Measurements from ENCODE around the gene GPR22.

- no peak for TF ChIP-seq SPI1 (IDR thresholded peaks at IDR 0.05; ENCODE audit: borderline replicate concordance, low read depth)
- no peak for TF ChIP-seq CTCF (IDR thresholded peaks at IDR 0.05; ENCODE audit: insufficient read depth, low read length)
- no peak for TF ChIP-seq GABPA (IDR thresholded peaks at IDR 0.05; ENCODE audit: low read depth)
These were observed 5.1 kb upstream of the GPR22 start for GRCh38 chr7:107464666-107465226.

All from HL-60 (cell line).